Activated CD8-positive, alpha-beta memory T cell treated with anti-CD3 and anti-CD28 coated beads for 1 hour (primary cell): ENCODE data around the gene EFCAB6.

ENCODE experiments used
- DNase-seq, 2 donors: peaks; one replicate each; pipeline ENCODE4 v3.0.0-alpha.2; 2020; ENCODE audit warnings: low read depth in 1 of 2; ENCODE audit errors: extremely low read depth in 1 of 2

Gene EFCAB6

DNA sequence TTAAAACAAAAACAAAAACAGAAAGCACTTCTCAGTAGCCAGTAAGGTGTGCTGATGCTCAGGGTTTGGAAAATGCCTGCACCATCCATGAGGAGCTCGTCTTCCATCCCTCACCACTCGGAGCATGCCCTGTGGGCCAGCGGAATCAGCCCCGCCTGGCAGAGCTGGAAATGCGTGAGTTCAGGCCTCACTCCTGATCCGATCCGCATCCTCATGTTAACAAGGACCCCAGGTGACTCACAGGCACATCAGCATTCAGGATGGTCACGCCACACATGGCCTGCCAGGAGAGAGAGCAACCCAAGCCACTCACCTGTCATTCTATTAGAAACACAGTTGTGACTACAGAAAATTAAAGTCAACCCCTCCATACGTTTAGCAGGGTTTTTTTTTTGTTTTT is 211.8 kb downstream of the EFCAB6 start:
- no peak for DNase-seq

DNA sequence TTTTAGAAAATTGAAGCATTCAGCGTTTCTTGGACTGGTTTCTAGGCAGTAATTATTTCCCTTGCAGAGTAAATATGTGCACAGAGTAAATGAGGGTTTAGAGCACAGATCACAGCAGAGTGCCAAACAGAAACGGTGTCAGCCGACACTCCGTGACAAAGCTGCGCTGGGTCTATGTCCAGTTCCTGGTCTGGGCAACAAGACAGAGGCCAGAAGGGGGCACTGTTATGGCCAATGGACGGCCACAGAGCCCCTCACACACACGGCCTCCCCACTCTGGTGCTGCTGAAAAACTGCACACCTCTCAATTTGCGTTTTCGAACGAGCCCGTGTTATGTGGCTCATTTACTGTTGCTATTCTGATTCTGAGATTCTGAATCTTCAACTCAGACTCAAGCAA is 219.6 kb downstream of the EFCAB6 start:
- no peak for DNase-seq

DNA sequence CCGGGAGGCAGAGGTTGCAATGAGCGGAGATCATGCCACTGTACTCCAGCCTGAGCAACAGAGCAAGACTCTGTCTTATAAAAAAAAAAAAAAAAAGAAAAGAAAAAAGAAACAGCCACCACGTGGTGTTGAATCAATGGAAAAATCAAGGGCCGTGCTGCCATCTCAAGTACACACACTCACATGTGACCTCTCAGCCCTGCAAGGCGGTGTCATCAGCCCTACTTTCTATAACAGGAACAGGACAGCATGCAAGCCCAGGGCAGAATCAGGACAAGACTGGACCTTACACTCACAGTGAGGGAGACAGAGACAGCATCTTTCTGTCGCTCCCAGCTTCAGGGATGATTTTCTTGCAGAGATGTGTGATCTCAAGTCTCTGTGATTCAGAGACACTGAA is 220.7 kb downstream of the EFCAB6 start:
- no peak for DNase-seq

DNA sequence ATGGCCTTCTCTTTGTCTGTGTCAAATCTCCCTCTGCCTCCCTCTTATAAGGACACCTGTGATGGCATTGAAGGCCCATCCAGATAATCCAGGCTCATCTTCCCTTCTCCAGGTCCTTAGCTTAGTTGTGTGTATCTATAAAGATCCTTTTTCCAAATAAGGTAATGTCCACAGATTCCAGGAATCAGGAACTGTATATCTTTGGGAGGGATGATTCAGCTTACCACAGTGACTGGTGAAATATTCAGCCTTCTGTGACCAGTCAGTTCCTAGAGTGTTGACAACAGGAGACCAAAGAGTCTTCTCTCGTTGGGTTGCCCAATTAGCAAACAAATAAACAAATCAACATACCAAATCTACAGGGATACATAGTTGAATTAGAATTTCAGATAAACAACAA is 224.5 kb downstream of the EFCAB6 start:
- no peak for DNase-seq

DNA sequence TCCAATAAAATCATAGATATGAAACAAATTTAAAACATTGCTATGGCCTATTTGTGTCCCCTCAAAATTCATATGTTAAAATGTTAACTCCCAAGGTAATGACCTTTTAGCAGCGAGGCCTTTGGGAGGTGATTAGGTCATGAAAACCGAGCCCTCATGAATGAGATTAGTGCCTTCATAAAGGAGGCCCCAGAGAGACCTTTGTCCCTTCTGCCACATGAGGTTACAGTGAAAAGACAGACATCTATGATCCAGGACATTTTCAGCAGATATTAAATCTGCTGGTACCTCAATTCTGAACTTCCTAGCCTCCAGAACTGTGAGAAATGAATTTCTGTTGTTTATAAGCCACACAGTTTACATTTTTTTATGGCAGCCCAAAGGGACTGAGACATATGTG is 228.6 kb downstream of the EFCAB6 start:
- no peak for DNase-seq

DNA sequence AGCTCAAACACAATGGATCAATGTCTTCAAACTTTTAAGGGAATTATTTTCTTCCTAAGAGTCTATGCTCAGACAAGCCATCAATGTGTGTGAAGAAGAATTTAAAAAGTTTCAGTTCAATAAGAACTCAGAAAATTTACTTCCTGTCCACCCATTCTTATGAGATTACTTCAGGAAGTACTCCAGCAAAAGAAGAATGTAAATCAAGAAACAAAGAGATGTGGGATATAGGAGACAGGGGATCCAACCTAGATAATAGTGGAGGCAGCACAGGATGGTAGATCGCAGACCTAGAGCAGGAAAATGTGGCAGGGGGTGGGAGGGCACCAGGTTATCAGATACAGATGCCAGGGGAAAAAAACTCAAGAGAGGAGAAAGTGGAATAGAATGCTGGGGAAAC is 229.7 kb downstream of the EFCAB6 start:
- no peak for DNase-seq

DNA sequence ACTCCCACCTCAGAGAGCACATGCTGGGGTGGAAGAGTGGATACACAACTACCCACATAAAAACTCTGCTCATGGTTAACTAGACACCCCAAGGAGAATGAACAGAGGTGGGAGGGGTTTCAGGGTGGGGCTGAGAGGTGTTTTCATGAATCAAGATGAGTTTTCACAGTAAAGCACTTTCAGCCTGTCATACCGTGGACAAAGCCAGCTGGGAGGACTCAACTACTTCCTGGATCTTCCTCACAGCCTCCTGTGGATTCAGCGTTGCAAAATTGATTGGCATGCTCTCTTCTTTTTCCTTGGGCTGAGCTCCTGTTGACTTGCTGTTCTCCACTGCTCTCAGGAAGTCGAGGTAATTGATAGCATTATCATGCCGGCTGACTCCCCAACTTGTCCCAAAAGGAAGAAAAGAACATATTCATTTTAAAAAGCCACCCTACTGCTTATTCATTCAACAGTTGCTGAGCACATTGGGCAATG is 231.8 kb downstream of the EFCAB6 start:
- DNase-seq: no peak

DNA sequence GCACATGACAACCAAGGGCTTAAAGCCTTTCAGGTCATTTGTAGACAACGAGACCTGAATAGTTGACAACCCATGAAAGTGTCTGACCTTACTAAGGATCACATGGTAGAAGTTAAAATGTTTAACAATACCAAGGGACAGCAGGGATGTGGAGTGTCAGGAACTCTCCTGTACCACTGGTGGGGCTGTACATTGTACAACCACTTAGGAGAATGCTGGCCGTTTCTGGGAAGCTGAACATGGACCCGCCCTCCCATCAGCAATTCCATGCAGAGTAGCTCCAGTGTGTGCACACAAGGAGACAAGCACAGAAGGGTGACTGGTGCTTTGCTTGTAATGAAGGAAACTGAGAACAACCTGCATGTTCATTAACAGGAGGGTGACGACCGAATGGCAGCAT is 237.4 kb downstream of the EFCAB6 start:
- no peak for DNase-seq

DNA sequence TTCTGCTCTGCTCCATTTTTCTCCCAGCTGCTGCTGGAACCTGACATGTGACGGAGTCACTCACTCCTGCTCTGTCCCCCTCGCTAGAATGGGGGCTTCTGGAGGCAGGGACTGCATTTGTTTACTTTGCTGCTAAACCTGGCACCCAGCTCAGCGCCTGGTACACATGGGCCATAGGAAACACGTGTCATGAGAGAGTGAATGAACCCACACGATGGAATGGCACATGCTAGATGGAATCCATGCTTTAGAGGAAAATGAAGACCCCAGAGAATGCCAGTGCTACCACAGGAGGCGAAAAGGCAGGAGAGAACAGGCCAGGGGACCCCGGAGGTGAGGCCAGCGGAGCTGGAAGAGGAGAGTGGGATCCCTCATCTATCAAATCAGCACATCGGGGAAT is 239.4 kb downstream of the EFCAB6 start:
- DNase-seq: no peak

DNA sequence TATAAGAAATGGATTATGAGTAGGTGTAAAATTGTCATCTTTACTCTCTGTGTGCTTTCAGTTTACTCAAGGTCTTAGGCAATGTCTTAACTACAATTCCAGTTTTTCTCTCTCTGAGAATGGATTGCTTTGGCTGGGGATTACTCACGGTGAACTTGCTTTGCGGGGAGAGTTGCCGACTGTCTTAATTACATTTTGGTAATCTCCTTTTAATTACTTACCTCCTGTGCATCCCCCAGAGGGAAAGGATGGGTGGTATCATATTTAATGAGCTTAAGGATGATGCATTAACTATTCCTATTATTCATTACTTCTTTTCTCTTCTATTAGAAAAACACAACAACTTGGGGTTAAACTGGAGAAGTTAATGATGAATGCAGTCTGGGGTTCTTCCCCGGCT is 240.9 kb downstream of the EFCAB6 start:
- no peak for DNase-seq

DNA sequence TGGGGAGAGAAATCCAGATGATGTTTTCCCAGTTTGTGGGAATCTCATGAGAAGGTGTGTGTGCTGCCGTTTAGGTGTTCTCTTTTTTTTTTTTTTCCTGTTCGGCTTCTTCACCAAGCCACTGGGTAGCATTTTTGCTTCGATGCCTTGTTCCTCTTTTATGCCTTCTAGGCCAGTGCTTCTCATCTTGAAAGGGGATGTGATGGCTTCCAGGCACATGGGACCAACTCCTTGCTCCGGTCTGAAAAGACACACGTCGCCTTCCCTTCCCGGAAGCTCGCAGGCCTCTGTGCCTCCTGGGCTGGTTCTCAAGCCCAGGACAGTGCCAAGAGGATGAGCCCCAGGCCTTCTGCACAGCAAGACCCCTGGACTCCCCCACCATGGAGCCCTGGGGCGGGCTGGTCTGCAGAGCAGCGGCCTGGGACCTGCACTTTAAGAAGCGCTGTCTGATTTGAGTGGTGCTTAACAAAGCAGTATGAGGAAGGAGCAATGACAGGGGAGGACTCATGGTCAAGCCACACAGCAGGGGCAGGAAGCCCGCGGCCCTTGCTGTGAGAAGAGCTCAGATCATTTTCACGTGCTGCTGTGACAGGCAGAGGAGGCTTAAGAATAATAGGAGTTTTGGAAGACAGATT is 241.5 kb downstream of the EFCAB6 start:
- no peak for DNase-seq

DNA sequence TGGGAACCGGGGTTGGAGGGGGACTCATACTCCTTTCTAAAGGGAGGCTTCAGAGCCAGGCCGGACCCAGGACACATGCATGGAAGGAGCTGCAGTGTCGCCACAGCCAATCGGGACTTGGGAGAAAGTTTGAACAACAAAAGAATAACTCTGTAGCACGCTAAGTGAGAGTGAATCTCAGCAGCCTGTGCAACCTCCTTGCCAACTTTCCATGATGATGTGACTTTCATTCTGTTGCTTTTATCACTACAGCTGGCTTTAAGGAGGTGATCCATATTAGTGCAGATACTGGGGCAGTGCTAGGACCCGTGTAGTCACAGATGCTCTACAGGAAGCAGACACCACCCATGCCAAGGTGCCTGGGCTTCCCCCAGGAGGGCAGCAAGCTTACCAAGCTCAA is 243.0 kb downstream of the EFCAB6 start:
- DNase-seq: no peak

DNA sequence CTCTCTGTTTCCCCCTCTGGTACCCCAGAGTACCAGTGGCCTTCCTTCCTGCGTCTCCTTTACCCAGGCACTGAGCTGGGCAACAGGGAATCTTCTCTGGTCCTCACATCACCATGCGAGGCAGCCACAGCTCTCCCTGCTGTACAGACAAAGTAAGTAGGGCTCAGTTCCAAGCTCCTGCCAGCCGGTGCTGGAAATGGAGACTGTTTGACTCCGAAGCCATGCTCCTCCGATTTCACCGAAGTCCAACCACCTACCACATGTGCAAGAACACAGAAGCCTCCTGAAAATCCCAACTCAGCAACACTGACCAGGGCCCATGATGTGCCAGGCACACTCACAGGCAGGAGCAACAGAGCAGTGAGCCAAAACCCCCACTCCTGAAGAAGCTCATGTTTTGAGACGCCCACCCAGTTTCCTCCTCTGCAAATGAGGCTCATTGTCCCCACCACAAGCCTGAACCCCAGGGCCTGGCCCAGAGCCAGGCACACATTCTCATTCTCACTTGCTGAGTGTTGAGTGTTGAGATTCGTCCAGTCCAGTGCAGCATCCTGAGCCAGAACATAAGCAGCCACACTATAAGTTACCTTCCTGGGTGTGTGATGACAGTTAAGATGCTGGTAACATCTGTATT is 244.3 kb downstream of the EFCAB6 start:
- DNase-seq: no peak

DNA sequence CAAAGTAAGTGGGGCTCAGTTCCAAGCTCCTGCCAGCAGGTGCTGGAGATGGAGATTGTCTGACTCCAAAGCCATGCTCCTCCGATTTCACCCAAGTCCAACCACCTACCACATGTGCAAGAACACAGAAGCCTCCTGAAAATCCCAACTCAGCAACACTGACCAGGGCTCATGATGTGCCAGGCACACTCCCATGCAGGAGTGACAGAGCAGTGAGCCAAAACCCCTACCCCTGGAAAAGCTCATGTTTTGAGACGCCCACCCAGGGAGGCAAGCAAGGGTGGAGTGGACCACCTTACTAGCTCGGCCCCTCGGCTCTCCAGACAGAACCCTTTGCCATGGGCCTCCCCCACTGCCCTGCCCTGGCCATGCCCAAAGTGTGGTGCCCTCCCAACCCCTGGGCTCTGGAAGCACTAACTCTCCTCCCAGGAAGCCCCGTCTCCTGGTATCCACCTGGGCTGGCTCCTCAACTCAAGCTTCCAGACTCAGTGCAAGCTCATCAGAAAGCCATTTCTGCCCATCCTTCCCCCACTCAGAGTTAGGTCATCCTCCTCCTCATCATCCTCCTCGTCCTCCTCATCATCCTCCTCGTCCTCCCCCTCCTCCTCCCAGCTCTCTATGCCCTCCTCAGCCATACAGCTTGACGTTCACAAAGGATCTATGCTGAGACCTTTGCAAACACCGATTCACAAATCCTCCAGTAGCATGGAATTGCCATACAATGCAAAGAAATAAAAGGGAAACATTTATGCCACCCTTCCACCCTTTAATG is 245.4 kb downstream of the EFCAB6 start:
- no peak for DNase-seq

DNA sequence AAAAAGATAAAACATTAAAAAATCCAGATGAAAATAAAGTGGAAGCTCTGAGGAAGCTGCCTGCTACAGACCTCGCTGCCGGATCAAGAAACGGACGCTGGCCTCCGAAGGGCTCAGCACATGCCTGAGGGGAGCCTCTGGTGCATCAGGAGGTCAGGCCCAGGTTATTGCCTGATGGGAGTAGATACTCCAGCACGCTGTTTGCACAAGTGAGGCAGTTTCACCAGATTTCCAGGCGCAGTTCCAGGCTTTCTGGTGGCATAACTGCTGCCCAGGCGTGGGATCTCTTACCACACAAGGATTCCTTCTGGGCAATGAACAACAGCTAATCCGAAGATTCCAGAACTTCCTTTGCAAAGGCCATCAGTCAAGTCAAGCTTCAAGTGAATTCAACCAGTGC is 246.1 kb downstream of the EFCAB6 start:
- no peak for DNase-seq

DNA sequence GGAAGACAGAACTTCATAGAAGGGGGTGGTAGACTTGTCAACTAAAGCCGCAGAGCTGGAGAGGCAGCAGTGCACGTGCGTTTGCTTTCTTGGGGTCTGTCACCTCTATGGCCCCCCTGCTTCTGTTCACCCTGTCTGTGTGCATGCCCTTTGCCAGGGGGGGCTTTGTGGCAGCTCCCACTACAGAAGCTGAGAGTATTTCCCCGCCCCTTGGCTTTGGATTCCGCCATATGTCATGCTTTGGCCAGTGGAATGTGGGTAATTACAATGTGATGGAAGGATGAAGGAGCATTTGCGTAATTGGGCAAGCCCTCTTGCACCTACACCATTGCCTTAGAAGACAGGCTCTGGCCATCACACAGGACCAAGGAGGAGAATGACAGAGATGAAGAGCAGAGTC is 247.2 kb downstream of the EFCAB6 start:
- DNase-seq: no peak

DNA sequence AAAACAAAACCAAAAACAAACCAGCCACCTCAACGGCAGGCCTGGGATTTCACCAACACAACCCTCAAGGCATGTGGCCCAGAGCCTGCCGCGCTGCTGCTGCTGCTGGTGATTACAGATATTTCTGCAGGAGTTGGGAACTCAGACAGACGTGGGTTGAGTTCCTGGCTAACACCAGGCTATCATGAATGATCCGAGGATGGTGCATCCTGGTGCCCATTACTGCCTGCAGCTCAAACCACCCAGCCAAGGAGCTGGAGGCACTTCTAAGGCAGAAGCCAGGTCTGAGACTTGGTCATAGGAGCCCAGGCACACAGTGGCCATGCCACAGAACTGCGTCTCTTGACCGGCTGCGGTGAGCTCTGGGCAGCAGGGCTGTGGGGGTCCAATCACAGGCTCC is 248.5 kb downstream of the EFCAB6 start:
- no peak for DNase-seq

DNA sequence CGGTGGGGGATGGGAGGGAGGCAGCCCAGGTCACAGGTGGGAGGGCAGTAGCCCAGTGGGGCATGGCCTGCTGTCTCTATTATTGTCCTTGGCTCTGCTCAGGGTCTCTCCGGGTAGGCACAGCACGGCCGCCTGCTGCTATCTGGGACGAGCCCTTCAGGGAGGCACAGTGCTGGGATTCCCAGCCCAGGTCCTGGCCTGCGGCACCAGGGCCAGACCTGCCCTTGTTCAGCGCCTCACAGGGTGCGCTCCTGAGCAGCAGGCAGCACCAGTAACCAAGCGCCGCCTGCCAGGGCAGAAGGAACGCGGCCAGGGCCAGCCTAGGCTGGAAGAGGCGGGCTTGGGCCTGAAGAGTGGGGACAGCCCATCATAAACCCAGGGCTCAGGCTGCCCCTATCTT is 249.3 kb downstream of the EFCAB6 start:
- no peak for DNase-seq

DNA sequence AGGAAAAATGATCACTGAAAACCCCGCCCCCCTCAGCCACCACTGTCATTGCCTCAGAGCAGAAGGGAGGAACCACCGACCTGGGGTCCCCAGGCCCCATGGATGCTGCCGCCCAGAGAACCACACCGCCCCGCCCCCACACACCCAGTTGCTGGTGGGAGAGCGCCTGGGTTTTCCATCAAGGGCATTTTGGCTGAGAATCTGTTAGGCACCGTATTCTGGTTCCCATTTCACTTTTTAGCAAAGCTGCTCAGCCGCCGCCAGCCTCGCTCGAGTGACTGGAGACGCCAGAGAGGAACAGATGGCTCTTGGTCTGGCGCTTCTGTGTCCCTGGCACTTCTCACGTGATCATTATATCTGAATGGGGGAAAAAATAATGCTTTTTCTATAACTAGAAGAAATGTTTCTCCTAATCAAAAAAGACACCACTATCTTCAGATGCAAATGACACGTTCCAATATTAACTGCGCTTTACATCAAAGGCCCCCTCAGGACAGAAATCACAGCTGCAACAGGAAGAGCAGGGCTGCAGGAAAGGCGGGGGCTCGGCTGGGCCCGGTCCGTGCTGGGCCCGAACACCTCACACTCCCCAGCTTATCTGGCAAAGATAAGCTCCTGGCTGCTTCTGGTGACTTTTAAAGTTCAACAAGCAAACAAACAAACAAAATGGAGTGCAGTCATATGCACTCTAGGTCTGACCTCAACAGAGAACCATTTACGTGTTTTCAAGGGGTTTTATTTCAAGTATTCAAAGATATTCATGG is 250.5 kb downstream of the EFCAB6 start:
- DNase-seq: no peak

DNA sequence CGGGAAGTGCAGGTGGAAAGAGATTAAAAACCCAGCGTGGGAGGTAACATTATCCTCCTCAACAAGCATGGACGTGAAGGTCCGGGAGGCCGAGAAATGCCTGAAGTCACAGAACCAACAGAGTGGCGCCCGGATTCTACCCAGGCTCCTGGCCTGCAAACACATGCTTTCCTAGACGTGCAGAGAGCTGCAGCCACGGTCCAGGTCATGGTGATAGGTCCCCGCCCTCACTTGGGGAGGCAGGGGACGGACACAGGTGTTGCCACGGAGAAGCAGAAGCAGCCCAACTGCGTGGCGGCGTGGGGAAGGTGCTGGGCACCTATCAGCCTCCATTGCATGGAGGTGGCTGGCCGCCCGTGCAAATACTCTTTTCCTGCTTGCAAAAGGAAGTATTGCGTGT is 251.5 kb downstream of the EFCAB6 start:
- DNase-seq: no peak
